ENCODE results near the gene TASP1.

GRCh38 chr20:13493143-13493542, 145.6 kb downstream of the TASP1 start:
- no peak for TF ChIP-seq HNF4G (IDR thresholded peaks at IDR 0.05)
- no peak for TF ChIP-seq CTCF (IDR thresholded peaks at IDR 0.05; ENCODE audit: low read depth, low read length, missing input control)
- TF ChIP-seq MAX (IDR thresholded peaks at IDR 0.05) = no peak
- no peak for TF ChIP-seq RAD21 (IDR thresholded peaks at IDR 0.05)
- TF ChIP-seq REST (IDR thresholded peaks at IDR 0.05) = no peak
- no peak for TF ChIP-seq ATF3 (IDR thresholded peaks at IDR 0.05)
- TF ChIP-seq SP1 (IDR thresholded peaks at IDR 0.05) = no peak
- TF ChIP-seq GABPA (IDR thresholded peaks at IDR 0.05 in 1 of 2, conservative IDR thresholded peaks at IDR 0.05 in 1 of 2) = no peak
